BE2C (cell line): ENCODE measurements around the gene CC2D1A.

ENCODE experiments used
- DNase-seq: peaks from one replicate; pipeline ENCODE4 v3.0.0-alpha.2; 2020
- H3K27me3 ChIP-seq: fragments of 250-450 bp; sonication (Bioruptor Pico); 2 replicates; pipeline ENCODE4 v1.5.1; 2020; ENCODE audit warnings: mild to moderate bottlenecking
- H3K36me3 ChIP-seq: fragments of 250-450 bp; sonication (Bioruptor Pico); 2 replicates; pipeline ENCODE4 v1.5.1; 2020; ENCODE audit warnings: mild to moderate bottlenecking
- H3K4me1 ChIP-seq: fragments of 250-450 bp; sonication (Bioruptor Pico); 2 replicates; pipeline ENCODE4 v1.5.1; 2020
- H3K4me3 ChIP-seq: 2 replicates; pipeline ENCODE4 v1.5.1; 2011; ENCODE audit warnings: low read depth, low read length
- H3K9me3 ChIP-seq: fragments of 250-450 bp; sonication (Bioruptor Pico); 2 replicates; pipeline ENCODE4 v1.5.1; 2020
- TF ChIP-seq, protein P1 (sequence below): IDR thresholded peaks from 2 replicates; pipeline ENCODE4 v1.5.1; 2012; ENCODE audit warnings: mild to moderate bottlenecking, low read depth, low read length

CC2D1A gene

DNA sequence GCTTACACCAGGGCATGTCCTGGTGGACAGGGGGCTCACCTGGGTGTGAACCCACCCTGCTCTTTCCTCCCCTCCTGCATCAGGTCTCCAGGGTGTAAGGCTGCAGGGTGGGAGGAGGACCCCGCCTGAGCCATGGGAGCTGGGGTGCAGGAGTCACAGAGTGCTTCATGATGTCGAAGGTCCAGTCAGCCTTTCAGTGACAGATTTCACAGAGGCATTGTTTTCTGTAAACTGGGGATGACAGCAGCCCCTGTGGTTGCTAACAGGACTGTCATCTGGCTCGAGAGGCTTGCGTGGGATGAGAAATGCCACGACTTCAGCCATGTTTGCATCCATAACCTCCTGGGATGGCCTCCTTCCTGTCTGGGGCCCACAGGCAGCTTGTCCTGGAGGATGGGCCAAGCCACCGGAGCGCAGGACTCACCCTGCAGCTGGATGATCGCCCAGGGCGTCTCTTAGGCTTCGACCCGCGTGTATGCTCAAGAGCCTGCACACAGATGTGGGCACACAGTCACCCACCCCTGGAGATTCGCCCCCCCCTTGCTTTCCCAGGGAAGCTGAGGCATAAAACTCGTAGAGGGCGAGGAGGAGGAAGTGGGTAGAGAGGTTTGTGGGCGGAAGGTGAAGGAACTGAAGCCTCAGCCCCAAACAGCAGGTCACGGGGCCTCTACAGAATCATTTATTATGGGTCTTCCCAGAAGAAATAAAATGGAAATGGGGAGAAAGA lies 24.1 kb upstream of the CC2D1A start:
- H3K4me3 ChIP-seq, result no peak overlapping the region
- DNase-seq, result no peak
- TF ChIP-seq, protein P1, sequence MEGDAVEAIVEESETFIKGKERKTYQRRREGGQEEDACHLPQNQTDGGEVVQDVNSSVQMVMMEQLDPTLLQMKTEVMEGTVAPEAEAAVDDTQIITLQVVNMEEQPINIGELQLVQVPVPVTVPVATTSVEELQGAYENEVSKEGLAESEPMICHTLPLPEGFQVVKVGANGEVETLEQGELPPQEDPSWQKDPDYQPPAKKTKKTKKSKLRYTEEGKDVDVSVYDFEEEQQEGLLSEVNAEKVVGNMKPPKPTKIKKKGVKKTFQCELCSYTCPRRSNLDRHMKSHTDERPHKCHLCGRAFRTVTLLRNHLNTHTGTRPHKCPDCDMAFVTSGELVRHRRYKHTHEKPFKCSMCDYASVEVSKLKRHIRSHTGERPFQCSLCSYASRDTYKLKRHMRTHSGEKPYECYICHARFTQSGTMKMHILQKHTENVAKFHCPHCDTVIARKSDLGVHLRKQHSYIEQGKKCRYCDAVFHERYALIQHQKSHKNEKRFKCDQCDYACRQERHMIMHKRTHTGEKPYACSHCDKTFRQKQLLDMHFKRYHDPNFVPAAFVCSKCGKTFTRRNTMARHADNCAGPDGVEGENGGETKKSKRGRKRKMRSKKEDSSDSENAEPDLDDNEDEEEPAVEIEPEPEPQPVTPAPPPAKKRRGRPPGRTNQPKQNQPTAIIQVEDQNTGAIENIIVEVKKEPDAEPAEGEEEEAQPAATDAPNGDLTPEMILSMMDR, result no peak
- no peaks in the 10 kb centered on the region for H3K9me3 ChIP-seq
- no peaks in the 10 kb centered on the region for H3K36me3 ChIP-seq
- peaks cover 14% of the 10 kb centered on the region for H3K4me1 ChIP-seq
- H3K27me3 ChIP-seq, result no peaks in the 10 kb centered on the region

DNA sequence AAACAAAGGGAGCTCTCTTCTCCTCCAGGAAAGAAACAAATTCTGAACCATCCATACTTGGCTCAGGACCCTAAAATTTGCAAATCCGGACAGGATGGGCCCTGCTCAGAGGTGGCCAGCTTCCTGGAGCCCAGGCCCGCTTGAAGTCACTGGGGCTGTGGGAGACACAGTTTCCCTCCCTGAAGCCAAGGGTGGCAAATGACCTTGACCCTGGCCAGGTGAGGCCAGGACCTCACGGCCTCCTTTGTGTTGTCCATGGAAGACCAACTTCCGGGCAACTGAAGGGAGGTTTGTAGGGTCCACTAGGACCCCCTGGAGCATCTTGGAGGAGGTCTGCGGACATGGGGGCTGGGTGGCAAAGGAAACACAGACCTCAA lies 23.6 kb upstream of the CC2D1A start:
- Histone ChIP-seq H3K4me1 (peaks cover 14% of the 10 kb centered on the region), H3K36me3 (no peaks in the 10 kb centered on the region), H3K27me3 (no peaks in the 10 kb centered on the region), H3K9me3 (no peaks in the 10 kb centered on the region), H3K4me3 (no peak overlapping the region)
- no peak for DNase-seq
- TF ChIP-seq, protein P1, result no peak

DNA sequence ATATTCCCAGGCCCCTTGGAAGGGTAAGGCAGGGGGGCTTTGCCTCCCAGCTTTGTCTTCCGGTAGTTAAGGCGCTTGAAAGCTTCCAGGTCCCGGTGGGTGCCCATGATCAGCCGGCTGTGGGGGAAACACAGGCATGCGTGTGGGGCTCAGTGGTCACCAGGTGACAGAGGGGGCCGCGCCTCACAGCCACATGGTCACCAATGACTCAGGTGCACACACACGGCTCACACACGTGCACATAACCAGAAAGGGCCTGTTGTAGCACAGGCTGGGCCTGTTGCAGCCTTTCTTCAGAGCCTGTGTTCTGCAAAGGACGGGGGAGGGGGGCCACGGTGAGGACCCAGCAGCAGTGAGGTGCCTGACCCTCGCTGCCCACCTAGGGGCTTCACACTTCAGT lies 23.2 kb upstream of the CC2D1A start:
- TF ChIP-seq, protein P1, result no peak

DNA sequence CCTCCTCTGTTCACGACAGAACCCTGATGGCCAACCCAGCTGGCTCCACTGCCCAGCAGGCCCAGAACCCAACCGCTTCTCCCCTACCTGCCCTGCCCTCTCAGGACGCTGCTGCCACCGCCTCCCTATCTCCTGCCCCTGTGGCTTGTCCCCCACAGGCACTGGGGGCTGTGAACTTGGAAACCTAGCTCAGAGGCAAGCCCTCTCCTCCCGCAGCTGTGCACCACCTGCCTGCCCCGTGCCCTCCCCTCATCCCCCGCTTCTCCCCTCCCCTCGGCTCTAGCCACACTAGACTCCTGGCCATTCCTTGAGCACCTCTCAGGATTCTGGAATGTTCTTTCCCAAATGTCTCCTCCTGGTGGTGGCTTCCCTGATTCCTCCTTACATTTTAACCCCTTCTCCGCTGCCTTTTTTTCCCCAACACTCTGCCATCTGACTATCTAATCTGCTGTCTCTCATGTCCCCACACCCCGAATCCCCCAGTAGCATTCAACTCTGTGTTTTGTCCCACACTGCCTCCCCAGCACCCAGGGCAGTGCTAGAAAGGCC lies 22.4 kb upstream of the CC2D1A start:
- Histone ChIP-seq H3K4me3 (no peak overlapping the region), H3K36me3 (no peaks in the 10 kb centered on the region), H3K4me1 (peaks cover 14% of the 10 kb centered on the region), H3K9me3 (no peaks in the 10 kb centered on the region), H3K27me3 (no peaks in the 10 kb centered on the region)
- no peak for DNase-seq
- TF ChIP-seq, protein P1, result peak; percentile 17; the same call in 1 of the 2 replicates

More for the DNA sequence above, 23.2 kb upstream of the CC2D1A start:
- no peak overlapping the region for H3K4me3 ChIP-seq
- DNase-seq, result no peak
- no peaks in the 10 kb centered on the region for H3K36me3 ChIP-seq
- H3K27me3 ChIP-seq, result no peaks in the 10 kb centered on the region
- H3K9me3 ChIP-seq, result no peaks in the 10 kb centered on the region
- peaks cover 14% of the 10 kb centered on the region for H3K4me1 ChIP-seq

DNA sequence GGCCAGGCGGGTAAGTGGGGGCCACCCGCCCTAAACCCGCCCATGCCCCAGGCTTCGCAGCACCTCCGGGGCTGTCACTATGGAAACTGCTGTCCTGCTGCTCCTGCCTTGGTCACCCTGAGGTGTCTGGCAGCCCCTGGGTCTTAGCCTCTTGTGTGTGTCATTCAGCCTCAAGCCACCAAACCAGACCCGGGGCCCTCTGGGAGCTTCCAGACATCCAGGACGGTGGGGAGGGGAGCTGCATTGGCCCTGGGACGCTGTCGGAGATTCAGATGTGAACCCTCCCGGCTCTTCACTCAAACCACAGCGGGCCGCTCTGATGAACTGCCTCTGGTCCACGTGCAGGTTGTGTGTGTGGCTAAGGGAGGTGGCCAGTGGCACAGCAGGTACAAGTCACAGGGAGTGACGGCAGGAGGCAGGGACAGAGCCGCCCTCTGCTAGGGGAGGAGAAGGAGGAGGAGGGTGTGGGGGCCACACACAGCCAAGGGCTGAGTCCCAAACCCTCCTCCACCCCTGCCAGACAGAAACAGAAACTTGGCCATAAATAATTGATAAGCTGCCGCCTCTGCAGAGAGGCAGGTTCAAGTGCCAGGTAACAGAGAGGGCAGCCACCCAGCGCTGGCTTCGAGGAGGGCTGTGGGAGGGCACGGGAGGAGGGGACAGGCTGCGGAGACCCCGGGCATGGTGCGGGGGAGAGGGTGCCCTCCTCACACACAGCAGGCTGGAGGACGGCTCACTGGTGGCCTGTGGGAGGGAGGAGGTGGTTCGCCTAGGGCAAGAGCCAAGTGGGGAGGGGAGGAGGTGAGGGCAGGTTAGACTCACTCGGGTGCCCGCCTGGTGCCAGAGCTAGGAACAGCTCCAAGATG lies 21.0 kb upstream of the CC2D1A start:
- no peak overlapping the region for H3K4me3 ChIP-seq
- H3K36me3 ChIP-seq, result no peaks in the 10 kb centered on the region
- no peaks in the 10 kb centered on the region for H3K9me3 ChIP-seq
- peaks cover 14% of the 10 kb centered on the region for H3K4me1 ChIP-seq
- DNase-seq, result peak; percentile 47
- TF ChIP-seq, protein P1, result no peak
- H3K27me3 ChIP-seq, result no peaks in the 10 kb centered on the region
